IMR-90 (cell line): ENCODE data around the gene MARS1.

Source experiments
- BHLHE40 ChIP-seq: fragments of 150-350 bp; IDR thresholded peaks from 2 replicates; pipeline ENCODE4 v1.6.1; 2016; ENCODE audit warnings: mild to moderate bottlenecking, low read depth, low read length
- CEBPB ChIP-seq: IDR thresholded peaks from 2 replicates; pipeline ENCODE4 v1.6.1; 2012; ENCODE audit warnings: low read depth, low read length, improper control_type of control experiment
- FOS ChIP-seq: fragments of 150-350 bp; IDR thresholded peaks from 2 replicates; pipeline ENCODE4 v1.6.1; 2016; ENCODE audit warnings: low read depth, low read length
- MAFK ChIP-seq: IDR thresholded peaks from 2 replicates; pipeline ENCODE4 v1.6.1; 2012; ENCODE audit warnings: low read depth, low read length, improper control_type of control experiment
- POLR2A ChIP-seq: IDR thresholded peaks from 2 replicates; pipeline ENCODE4 v1.6.1; 2012; ENCODE audit warnings: mild to moderate bottlenecking, low read depth, low read length
- RAD21 ChIP-seq: IDR thresholded peaks from 2 replicates; pipeline ENCODE4 v1.6.1; 2012; ENCODE audit warnings: low read length, improper control_type of control experiment
- RCOR1 ChIP-seq: IDR thresholded peaks from 2 replicates; pipeline ENCODE4 v1.6.1; 2012; ENCODE audit warnings: mild to moderate bottlenecking, low read length, improper control_type of control experiment; ENCODE audit not compliant: insufficient replicate concordance
- TF ChIP-seq, protein P1 (sequence below): conservative IDR thresholded peaks from 2 replicates; pipeline ENCODE4 v1.5.1; 2012; ENCODE audit warnings: mild to moderate bottlenecking, low read depth, low read length, improper control_type of control experiment
- TF ChIP-seq, protein P2 (sequence below): fragments of 150-350 bp; IDR thresholded peaks from 2 replicates; pipeline ENCODE4 v1.6.1; 2017; ENCODE audit warnings: mild to moderate bottlenecking, antibody characterized with exemption, low read length, low read depth
- TF ChIP-seq, protein P3 (sequence below): fragments of 150-350 bp; IDR thresholded peaks from 2 replicates; pipeline ENCODE4 v1.6.1; 2016; ENCODE audit warnings: low read depth, mild to moderate bottlenecking, low read length, moderate library complexity, borderline replicate concordance

DNA sequence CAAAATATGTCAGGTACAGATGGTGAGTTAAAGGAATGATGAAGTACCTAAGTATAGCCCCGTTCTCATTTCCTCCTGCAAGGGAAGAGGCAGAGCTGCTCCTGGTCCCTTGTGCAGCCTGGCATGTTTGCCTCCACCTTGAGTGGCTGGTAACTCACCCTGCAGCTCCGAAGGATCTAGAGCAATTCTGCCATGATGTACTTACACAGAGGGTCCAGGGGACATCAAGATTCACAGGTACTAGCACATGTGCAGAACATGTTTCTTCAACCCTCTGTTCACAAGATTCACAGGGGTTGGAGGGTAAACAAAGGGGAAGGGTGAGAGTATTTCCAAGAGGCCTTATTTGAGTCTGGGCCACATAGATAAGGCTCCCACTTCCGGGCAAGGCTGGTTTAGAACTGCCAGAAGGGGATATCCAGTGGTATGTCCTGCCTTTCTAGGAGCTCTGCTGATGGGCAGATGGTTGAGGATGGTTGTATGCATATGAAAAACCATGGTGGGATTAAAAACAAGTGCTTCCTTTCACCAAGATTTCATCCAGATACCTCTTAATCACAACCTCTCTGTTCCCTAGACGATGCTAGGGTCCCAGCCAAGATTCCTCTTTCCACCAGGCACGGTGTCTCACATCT is 51.4 kb downstream of the MARS1 start:
- TF ChIP-seq, protein P1, sequence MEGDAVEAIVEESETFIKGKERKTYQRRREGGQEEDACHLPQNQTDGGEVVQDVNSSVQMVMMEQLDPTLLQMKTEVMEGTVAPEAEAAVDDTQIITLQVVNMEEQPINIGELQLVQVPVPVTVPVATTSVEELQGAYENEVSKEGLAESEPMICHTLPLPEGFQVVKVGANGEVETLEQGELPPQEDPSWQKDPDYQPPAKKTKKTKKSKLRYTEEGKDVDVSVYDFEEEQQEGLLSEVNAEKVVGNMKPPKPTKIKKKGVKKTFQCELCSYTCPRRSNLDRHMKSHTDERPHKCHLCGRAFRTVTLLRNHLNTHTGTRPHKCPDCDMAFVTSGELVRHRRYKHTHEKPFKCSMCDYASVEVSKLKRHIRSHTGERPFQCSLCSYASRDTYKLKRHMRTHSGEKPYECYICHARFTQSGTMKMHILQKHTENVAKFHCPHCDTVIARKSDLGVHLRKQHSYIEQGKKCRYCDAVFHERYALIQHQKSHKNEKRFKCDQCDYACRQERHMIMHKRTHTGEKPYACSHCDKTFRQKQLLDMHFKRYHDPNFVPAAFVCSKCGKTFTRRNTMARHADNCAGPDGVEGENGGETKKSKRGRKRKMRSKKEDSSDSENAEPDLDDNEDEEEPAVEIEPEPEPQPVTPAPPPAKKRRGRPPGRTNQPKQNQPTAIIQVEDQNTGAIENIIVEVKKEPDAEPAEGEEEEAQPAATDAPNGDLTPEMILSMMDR = no peak
- TF ChIP-seq RAD21 (no peak), BHLHE40 (no peak), CEBPB (no peak), RCOR1 (no peak), POLR2A (no peak), FOS (no peak), MAFK (no peak)
- TF ChIP-seq, protein P2, sequence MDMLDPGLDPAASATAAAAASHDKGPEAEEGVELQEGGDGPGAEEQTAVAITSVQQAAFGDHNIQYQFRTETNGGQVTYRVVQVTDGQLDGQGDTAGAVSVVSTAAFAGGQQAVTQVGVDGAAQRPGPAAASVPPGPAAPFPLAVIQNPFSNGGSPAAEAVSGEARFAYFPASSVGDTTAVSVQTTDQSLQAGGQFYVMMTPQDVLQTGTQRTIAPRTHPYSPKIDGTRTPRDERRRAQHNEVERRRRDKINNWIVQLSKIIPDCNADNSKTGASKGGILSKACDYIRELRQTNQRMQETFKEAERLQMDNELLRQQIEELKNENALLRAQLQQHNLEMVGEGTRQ = no peak
- TF ChIP-seq, protein P3, sequence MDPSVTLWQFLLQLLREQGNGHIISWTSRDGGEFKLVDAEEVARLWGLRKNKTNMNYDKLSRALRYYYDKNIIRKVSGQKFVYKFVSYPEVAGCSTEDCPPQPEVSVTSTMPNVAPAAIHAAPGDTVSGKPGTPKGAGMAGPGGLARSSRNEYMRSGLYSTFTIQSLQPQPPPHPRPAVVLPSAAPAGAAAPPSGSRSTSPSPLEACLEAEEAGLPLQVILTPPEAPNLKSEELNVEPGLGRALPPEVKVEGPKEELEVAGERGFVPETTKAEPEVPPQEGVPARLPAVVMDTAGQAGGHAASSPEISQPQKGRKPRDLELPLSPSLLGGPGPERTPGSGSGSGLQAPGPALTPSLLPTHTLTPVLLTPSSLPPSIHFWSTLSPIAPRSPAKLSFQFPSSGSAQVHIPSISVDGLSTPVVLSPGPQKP = no peak
